Measurements from ENCODE around the gene FABP2.
"Not testable (repeated sequence)": the region's sequence is repeated elsewhere in the genome, so short reads cannot be mapped to it uniquely, and the experiment has no call there.

Gene FABP2

DNA sequence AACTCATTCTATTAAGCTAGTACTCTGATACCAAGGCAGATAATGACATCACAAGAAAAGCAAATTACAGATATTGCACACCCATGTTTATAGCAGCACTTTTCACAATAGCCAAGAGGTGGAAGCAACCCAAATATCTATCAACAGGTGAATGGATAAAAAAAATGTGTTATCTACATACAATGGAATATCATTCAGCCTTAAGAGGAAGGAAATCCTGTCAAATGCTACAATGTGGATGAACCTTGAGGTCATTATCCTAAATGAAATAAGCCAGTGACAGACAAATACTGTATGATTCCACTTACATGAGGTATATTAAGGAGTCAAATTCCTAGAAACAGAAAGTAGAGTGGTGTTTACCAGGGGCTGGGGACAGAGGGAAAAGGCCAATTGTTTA is 14.3 kb downstream of the FABP2 start:
- no peak for DNase-seq

DNA sequence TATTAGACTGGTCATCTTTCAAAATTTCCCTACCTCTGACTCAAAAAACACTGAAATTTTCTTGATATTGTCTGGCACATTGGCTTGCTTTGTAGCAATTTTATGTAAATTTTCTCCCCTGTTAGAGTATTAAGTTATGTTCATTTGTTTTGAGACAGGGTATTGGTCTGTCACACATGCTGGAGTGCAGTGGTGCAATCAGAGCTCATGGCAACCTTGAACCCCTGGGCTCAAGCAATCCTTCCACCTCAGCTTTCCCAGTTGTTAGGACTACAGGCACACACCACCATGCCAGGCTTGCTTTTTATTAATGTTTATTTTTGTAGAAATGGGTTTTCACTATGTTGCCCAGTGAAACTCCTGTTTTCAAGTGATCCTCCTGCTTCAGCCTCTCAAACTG is 17.5 kb downstream of the FABP2 start:
- no peak for DNase-seq

DNA sequence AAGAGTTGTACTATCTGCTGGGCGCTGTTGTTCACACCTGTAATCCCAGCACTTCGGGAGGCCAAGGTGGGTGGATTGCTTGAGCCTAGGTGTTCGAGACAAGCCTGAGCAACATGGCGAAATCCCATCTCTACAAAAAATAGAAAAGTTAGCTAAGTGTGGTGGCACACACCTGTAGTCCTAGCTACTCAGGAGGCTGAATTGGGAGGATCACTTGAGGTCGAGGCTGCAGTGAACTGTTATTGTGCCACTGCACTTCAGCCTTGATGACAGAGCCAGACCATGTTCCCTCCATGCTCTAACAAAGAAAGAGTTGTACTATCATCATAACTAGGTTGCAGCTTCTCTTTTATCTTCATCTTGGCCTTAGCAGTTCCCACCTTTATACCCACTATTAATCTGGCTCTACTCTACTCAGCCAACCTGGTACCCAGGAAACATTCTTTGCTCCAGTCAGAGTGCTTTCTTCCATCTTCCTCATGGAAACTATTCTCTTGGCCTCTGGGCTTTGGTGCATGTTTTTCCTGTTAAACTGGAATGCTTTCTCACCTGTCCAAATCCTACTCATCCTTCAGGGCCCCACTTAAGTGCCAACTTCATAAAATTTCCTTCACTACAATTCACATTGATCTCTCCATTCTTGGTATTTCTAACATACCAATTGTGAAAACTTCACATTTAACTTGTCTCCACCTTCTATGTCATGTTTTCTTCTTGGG is 18.2 kb downstream of the FABP2 start:
- no peak for DNase-seq

DNA sequence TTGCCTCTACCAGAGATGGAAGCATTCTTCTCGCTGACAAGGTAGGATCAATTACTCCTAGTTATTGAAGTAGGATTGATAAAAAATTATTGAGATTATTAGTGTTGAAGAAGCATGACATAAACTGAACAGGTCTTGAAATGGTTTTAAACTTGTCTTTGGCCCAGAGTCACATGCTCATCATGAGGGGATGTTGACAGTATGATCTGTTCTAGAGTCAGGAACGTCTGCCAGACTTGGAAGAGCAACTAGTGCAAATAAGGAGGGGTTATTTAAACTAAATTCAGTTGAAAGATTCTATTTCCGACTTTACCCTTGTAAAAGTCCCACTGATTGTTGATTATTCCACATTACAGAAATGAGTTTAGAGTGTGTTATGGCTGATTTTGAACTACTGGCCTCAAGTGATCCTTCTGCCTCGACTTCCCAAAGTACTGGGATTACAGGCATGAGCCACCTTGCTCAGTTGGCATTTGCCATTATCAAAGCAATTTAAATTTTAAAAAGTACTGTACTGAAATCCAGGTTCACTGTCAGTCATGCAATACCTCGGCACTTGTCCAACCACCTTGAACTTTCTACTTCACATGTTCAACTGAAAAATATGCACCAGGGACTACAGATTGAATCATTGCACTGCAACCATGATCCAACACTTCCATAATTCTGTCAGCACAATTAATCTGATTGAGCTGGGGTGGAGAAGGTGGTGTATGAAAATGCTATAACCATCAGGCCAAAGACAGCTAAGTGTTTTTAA is 19.7 kb downstream of the FABP2 start:
- DNase-seq: no peak

DNA sequence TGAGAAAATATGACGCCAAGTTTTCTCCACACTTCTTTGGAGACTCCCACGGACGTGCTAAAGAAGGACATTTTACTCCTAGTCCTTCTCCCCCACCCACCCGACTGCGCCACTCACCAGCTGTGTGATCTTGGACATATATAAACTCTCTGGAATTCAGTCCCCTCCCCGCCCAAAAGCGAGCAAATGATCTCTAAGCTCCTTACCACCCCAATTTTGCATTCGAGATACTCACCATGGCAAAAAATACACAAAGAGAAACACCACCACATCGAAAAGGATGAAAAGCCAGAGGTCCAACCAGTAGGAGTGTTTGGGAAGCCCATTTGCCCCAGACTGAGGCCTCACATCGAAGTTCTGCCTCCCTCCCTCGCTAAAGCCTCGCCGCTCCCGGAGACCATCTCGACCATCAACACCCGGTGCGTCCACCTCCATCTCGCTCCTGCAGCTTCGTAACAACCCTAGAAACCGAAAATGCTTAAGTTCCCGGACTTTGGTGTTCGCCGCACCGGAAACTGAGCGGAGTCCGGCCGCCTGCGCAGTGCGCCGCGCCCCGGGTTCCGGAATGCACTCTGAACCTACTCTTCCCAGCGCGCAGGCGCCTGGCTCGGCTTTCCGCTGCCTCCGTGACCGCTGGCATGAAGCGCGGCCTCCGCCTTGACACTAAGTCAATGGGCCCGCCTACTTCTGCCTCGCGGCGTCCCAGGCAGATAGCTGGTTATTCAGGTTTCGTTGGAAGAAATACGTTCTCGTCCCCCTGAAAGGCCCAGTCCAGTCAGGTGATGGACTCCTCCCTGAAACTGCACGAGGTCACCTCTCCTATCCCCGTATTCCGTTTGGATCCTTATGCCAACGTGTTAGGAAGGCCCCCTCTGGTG is 21.6 kb downstream of the FABP2 start:
- DNase-seq: no peak

DNA sequence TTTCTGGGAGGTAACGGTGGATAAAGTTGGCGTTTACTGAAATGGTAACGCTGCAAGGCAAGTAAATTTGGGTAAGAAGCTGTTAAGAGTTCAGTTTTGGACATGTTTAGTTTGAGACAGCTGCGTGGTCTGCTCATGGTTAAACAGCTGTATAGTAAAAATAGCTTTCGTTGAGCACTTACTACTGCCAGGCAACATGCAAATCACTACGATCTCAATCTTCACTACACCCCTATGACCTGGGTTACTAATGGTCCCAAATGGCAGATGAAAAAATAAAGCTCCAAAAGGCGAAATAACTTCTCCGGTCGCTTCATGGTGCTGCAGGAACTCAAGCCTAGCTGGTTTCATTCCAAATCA is 22.2 kb downstream of the FABP2 start:
- DNase-seq: no peak

DNA sequence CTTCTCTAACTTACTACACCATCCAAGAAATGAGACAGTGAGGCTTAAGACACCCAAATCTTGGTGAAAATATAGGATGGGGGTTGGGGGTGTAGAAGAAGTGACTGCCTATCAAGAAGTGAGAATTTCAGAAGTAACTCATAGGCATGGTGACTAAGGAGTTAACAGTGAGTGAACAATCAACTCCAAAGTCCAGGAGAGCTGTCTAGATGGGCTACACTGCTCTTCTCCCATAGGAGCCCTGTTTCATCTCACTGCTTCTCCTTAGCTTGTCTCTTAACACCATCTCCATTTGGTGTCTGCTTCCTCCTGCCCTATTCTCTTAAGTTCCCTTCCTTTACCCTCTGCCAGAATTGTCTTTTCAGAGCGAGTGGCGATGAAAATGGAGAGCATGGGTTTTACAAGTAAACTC is 22.7 kb downstream of the FABP2 start:
- DNase-seq: no peak

DNA sequence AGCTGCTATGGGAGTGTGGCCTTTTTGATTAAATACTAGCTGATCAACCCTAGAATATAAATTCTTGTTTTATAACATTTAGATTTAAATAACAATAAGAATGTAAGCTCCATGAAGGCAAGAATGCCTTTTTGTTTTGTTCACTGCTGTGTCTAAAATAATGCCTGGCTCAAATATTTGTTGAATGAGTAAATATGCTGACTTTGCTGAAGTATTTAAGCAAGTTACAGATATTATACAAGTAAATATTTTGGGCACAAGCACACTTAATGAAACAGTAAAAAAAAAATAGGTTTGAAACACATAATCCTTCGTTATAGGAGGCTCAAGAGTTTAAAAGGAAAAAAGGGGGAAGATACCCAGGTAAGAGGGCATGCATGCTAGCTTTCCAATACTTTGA is 24.1 kb downstream of the FABP2 start:
- no peak for DNase-seq

DNA sequence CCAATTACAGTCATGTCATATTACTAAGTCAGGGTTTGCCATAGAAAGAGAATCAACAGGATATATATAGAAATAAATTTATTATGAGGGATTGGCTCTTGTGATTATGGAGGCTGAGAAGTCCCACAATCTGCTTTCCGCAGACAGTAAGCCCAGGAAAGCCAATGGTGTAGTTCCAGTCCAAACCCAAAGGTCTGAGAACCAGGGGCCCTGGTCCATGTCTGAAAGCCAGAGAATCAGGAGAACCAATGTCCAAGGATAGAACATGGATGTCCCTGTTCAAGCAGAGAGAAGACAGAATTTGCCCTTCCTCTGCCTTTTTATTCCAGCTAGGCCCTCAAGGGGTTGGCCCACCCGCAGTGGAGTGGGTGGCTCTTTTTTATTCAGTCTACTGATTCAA is 25.6 kb downstream of the FABP2 start:
- no peak for DNase-seq

DNA sequence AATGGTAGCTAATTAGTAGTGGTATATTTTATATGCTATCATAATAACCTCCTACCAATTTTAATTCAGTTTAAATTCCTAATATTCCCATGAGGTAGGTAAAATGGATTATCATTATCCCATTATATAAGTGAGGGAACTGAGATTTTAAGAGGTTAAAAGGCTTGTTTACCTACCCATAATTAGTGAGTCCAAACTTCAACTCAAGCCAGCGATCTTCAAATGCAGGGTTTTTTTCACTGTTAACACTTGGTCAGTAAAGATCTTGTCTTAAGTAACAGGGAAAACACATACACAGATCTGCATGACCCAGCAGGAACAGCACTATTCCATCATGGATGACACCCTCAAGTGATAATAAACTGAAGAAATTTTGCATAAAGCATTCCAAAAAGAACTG is 31.3 kb downstream of the FABP2 start:
- DNase-seq: no peak

DNA sequence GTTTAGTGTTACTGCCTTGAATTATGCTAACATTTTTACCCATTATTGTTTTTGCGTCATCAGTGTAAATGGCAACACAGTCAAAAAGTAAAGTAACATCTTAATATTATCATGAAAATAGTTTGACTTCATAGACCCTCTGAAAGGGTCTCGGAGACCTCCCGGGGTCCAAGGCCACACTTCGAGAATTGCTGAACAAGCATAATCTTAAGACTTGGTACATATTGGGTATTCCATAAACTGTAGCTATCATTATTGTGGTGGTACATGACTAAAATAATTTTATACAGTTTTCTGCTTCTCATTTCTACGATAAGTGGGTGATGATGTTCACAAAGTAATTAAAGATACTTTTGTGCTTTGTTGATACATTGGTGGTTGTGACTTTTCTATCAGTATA is 32.6 kb downstream of the FABP2 start:
- no peak for DNase-seq

DNA sequence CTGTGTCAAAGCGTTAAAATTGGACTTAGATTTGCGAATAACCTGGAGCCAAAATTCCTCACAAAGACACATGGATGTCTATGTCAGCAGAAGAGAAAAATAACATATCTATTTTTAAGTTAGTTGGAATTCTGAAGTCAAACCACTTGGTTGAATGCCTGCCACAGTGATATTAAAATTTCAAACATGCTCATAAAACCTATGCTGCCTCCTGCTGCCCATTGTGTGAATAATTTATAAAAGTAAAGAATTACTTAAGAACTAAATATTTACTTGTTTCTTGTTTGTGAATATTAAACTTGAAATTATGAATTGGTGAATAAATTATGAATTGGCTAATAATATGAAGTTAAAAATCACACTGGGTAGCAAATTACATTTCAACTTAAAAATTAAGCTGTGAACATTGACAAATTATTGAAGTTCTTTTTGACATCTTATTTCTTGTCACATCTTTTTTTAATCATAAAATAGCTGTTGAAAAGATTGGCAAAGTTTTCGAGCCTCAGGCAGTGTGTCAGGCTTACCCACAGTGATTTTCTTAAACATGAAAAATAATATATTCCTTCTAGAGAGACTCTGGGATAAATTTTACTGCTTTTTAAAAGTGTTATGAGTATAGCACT is 35.4 kb downstream of the FABP2 start:
- DNase-seq: no peak

DNA sequence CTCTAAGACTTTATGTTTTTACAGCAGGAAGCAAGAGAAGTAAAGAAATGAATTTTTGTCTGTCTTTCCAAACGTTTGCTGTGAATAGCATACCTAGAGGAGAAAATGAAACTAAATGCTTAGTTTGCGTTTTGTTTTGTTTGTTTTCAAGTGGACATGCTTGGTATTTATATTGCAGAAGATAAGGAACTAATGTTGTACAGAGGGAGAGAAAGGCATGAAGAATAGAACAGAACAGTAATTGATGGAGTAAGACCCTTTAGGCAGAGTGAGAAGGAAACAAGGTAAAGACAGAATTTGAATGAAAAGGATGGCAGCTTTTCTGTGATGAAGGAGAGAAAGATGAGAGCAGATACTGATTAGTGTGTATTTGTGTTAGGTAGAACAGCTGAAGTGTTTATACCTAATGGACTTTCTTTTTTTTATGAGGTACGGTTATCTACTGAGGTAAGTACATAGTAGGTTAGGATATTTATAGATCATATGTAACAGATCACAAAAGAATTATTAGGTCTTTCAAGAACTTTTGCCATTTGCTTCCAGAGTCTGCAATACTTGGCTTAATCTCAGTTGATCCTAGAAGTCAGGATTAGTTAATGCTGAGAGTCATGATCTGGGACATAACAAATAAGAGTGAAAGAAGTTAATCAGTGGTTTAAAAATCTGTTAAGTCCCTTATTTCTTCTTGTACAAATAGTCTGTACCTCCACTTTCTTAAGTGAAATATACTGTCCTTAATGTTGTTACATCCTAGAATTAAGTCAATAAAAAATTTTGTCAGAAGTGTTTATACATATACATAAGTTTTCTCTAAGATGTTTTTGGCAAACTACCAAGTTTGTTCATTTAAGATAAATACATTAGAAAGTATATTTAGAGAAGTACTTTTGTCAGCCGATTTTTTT is 36.8 kb downstream of the FABP2 start:
- no peak for DNase-seq

DNA sequence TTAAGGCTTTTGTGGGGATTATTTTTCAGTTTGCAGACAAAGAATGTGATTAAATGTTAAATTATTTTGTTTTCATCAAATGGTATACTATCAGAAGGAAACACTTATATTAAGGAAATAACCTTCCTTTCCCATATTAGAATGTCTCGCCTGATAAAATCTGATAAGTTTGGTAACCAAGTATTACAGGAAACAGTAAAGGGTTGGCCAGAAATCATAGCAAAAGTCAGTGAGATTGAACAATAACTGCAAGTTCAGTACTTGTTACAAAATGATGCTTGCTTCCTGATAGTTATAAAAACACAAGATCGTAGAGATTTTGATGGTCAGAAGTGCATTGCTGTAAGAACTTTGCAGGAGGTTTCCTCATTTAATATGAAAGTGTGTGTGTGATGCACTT is 40.5 kb downstream of the FABP2 start:
- DNase-seq: no peak

DNA sequence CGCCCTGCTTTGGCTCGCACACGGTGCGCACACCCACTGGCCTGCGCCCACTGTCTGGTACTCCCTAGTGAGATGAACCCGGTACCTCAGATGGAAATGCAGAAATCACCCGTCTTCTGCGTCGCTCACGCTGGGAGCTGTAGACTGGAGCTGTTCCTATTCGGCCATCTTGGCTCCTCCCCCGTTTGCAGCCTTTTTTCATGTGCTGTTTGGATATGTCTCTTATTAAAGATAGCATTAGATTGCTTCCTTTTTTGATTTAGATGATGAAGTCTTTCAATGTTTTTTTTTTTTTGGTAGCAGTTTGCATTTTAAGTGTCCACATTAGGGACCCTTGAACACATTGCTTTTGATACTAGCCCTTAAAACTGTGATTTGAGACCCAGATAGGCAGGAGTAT is 42.0 kb downstream of the FABP2 start:
- DNase-seq: not testable (repeated sequence)

DNA sequence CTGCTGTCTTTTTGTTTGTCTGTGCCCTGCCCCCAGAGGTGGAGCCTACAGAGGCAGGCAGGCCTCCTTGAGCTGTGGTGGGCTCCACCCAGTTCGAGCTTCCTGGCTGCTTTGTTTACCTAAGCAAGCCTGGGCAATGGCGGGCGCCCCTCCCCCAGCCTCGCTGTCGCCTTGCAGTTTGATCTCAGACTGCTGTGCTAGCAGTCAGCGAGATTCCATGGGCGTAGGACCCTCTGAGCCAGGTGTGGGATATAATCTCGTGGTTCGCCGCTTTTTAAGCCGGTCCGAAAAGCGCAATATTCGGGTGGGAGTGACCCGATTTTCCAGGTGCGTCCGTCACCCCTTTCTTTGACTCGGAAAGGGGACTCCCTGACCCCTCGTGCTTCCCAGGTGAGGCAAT is 42.4 kb downstream of the FABP2 start:
- not testable (repeated sequence) for DNase-seq

DNA sequence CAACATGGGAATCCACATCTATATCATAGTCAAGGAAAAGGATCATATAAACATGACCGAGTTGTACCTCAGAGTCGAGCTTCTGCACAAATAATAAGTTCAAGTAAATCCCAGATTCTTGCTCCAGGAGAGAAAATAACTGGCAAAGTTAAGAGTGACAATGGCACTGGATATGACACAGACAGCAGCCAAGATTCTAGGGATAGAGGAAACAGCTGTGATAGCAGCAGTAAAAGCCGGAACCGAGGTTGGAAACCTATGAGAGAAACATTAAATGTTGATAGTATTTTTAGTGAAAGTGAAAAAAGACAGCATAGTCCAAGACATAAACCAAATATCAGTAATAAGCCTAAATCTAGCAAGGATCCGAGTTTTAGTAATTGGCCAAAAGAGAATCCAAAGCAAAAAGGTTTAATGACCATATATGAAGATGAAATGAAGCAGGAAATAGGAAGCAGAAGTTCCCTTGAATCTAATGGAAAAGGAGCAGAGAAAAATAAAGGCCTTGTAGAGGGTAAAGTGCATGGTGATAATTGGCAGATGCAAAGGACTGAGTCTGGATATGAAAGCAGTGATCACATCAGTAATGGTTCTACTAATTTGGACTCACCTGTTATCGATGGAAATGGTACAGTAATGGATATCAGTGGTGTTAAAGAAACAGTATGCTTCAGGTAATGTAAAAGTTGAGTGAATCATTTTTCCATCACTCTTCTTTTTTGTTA is 50.4 kb downstream of the FABP2 start:
- DNase-seq: no peak

DNA sequence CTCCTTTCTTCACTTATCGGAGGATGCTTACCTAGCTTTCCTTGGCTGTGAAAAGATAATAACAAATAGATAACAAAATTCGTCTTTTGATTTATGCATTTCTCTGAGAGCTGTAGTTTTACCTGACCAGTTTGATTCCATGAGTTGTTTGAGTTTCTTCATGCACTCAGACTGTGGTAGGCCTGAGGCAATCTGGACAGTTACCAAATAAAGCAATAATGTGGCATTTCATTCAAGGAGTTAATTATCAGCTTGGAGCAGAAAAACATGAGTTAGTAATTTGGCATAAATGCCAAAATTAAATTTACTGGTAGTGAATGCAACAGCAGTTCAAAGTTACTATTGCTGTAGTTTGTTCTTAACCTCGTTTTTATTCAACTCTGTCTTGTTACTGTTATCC is 53.5 kb downstream of the FABP2 start:
- DNase-seq: no peak

All from effector CD8-positive, alpha-beta T cell (primary cell).